ENCODE results near the gene SMAP2.
"Not testable (repeated sequence)": the region's sequence is repeated elsewhere in the genome, so short reads cannot be mapped to it uniquely, and the experiment has no call there.

SMAP2 gene

DNA sequence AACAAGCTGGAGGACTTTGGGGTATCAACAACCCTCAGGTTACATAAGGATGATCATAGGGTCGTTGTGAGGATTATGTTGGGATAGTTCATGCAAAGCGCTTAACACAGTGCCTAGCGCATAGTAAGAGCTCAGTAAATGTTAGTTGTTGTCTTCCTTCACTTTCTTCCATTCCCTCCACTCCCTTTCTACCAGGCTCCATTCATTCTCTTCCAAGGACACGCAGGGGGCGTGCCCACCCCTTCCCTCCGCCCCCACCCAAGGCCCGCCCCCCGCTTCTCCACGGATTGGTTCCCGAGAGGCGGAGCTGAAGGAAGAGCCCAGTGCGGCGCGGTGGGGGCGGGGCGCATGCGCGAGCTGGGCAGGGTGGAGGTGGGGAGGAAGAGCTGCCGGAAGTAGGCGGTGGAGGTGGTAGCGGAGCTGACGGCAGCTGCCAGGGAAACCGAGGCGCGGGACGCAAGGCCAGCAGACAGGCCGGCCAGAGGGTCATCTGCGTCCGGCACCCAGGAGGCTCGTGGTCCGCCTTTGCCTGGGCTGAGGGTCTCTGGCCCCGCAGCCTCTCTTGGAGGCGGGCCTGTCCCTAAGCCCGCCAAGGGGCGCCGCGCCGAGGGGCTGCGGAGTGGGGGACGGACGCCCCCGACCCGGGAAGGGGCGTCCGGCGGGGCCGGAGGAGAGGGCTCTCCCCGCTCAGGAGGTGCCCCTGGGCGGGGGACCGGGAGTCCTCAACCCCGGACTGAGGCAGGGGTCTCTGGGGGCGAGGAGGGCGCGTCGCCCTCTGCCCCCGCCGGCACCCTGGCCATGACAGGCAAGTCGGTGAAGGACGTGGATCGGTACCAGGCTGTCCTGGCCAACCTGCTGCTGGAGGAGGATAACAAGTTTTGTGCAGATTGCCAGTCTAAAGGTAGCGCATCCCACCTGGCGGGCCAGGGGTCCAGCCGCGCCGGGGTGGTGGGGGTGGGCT, at the start of gene SMAP2:
Gene SMAP2 (plus strand): TSS at position 405 of the 961 bp plus-strand sequence. CDS start 394 bp downstream, at position 799.
- peak; percentile 89 for FAIRE-seq
- DNase-seq (ENCODE audit: insufficient read length, low spot score) = peak; percentile 84

GRCh38 chr1:40331403-40331802, 42.1 kb upstream of the SMAP2 start:
- FAIRE-seq; DNase-seq (ENCODE audit: insufficient read length, low spot score): not testable (repeated sequence)

GRCh38 chr1:40332695-40333094, 40.8 kb upstream of the SMAP2 start:
- no peak for FAIRE-seq
- DNase-seq (ENCODE audit: insufficient read length, low spot score) = no peak

DNA sequence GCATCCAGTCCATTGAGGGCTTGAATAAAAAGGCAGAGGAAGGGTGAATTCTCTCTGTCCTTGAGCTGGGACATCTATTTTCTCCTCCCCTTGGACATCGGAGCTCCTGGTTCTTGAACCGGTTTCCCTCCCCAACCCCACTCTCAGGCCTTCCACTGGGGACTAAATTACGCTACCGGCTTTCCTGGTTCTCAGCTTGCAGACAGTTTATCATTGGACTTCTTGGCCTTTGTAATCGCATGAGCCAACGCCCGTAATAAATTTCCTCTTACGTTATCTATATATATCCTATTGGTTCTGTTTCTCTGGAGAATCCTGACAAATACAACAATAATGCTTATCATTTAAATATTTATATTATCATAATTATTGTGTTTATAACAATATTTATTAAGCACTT, 36.1 kb upstream of the SMAP2 start:
- DNase-seq (ENCODE audit: insufficient read length, low spot score) (no peak), FAIRE-seq (no peak)

DNA sequence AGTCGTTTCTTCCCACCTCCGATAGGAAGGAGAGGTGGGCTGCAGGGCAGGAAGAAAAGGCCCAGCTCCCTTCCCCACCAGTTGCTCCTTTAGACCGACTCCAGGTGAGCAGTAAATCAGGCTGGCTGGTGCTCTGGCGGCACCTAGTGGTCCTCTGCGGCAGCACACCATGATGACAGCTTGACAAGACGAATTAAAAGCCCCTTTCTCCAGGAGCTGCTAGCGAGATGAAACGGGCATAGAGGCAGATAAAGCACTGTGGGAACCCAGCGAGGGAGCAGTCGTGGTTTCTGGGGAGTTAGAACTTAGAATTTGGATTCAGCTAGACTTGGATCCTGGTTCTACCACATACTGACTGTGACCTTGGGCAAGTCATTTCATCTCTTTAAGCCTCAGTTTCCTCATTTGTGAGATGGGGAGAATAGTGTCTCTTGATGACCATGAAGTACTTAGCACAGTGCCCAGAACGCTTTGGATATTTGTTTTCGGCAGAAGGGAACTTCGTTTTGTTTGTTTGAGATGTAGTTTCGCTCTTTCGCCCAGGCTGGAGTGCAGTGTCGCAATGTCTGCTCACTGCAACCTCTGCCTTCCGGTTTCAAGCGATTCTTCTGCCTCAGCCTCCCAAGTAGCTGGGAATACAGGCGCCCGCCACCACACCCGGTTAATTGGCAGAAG, 34.6 kb upstream of the SMAP2 start:
- FAIRE-seq = peak; percentile 97
- DNase-seq (ENCODE audit: insufficient read length, low spot score) = peak; percentile 67

DNA sequence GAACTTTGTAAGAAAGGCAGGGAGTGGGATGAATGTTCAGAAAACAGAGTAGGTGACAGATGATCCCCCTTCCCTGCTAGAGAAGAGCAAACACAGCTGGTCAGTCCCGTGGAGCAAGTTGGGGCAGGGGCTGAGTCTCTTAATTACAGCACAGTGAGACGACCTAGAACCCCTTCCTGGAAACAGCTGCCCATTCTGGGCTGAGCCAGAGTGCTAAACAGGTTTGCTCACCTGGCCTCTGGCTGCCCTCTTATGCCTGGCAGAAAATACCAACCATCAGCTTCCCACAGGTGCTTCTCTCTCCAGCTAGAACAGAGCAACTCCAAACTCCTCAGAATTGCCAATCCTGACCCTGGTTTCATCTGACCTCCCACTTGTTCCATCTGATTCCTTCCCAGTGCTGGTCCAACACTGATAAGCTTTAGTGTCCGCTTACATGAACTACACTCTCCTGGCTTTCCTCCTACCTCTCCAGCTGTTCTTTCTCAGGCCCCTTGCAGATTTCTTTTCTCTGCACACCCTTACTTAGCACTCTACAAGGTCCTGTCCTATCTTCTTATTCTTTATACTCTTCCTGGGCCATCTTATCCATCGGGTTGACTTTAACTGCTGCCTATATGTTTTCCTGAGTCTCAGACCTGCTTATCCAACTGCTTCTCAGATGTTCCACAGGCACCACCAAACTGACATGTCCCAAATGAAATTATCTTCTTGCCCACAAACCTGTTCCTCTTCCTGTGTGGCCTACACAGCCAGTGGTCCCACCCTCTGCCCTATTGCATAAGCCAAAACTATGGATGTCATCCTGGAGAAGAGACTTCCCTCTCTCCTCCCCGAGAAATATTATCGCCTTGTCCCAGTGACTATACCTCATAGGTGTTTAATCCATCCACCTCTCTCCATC, 33.9 kb upstream of the SMAP2 start:
- DNase-seq (ENCODE audit: insufficient read length, low spot score) (no peak), FAIRE-seq (no peak)

DNA sequence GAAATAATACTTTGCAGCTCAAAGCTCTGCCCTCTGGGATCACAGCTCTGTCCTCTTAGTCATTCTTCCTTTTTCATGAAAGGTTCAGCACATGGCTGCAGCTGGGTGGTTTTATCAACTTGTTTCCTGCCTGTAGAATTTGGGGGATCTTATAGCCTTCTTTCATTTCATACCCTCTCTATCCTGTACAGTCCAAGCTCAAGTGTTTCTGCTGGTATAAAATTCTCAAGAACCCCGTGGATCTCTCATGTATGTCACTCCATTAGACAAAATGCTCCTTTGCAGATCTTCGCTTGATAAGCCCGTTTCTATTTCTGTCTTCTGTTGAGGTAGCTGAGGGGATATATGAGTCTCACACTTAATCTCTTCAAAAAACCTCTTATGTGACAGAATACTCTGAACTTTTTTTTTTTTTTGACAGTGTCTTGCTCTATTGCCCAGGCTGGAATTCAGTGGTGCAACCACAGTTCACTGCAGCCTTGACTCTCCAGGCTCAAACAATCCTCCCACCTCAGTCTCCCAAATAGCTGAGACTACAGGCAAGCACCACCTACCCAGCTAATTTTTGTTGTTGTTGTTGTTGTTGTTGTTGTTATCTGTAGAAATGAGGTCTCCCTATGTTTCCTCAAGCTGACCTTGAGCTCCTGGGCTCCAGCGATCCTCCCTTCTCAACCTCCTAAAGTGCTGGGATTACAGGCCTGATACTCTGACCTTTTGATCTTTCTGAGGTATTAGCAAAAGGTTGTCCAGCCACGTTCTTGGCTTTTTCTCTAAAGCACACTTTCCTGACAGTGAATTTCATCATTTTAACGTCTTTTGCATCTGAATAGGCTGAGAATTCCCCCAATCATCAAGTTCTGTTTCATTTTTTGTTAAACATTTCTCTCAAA, 31.8 kb upstream of the SMAP2 start:
- peak; percentile 66 for FAIRE-seq
- DNase-seq (ENCODE audit: insufficient read length, low spot score) = no peak

DNA sequence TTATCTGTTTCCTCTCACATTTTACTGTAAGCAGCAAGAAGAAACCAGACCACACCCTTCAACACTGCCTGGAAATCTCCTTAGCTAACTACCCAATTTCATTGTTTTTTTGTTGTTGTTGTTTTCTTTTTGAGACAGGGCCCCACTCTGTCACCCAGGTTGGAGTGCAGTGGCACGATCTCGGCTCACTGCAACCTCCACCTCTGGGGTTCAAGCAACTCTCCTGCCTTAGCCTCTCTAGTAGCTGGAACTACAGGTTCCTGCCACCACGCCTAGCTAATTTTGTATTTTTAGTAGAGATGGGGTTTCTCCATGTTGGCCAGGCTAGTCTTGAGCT, 31.2 kb upstream of the SMAP2 start:
- not testable (repeated sequence) for FAIRE-seq; DNase-seq (ENCODE audit: insufficient read length, low spot score)

DNA sequence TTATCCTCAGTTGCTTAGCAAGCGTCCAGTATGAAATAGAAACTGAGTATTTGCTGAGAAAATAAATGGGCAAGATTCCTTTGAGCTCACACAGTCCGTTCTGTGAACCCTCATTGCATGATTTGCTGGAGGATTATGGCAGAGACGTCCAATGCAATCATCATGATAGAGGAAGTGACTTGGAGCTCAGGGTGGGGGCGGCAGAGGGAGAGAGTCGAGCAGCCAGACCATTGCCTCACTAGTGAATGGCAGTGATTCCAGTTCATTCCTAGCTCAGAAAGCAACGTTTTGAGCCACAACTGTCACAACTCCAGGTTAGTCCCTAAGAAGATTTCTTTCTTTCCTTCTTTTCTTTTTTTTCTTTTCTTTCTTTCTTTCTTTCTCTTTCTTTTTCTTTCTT, 28.9 kb upstream of the SMAP2 start:
- DNase-seq (ENCODE audit: insufficient read length, low spot score) (no peak), FAIRE-seq (no peak)

DNA sequence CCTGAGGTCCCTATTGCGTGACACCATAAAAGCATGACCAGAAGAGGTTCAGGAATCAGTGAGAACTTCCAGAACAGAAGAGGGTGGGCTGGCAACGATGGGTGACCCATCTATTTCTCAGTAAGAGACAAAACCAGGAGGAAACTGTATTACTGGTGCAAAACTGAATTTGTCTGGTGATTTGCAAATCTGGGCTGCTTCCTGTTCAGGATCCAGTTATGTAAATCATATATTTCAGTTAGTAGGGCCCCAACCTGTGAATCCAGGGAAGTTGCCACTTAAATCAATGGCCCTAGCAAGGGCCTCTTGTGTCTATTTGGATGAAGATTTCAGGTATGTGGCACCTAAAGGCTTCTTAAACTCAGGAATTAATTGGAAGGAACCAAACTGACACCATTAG, 23.1 kb upstream of the SMAP2 start:
- FAIRE-seq (no peak), DNase-seq (ENCODE audit: insufficient read length, low spot score) (no peak)

- FAIRE-seq (no peak), DNase-seq (ENCODE audit: insufficient read length, low spot score) (no peak)
Measured at GRCh38 chr1:40351124-40351523, 22.4 kb upstream of the SMAP2 start.

- DNase-seq (ENCODE audit: insufficient read length, low spot score) (no peak), FAIRE-seq (peak; percentile 18)
Measured at GRCh38 chr1:40352126-40352525, 21.4 kb upstream of the SMAP2 start.

DNA sequence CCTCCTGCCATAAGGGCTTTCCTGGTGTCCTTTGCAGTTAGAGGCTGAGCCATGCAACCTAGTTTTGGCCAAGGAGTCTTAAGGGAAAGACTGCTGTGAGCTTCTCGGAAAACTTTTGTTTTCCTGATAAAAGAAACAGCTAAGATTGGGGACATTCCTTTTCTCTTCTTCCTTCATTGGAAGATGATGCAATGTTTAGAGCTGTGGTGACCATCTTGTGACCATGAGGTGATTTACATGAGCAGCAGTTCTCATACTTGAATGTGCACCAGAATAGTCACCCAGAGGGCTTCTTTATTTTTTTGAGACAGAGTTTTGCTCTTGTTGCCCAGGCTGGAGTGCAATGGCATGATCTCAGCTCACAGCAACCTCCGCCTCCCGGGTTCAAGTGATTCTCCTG, 20.4 kb upstream of the SMAP2 start:
- FAIRE-seq = no peak

DNA sequence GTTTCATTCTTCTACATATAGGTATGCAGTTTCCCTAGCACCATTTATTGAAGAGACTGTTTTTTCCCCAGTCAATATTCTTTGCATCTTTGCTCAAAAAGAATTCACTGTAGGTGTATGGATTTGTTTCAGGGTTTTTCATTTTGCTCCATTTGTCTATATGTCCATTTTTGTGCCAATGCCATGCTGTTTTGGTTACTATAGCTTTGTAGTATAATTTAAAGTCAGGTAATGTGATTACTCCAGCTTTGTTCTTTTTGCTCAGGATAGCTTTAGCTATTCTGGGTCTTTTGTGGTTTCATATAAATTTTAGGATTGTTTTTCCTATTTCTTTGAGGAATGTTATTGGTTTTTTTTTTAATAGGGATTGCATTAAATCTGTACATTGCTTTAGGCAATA, 15.9 kb upstream of the SMAP2 start:
- DNase-seq (ENCODE audit: insufficient read length, low spot score) = no peak
- FAIRE-seq = no peak

More for the DNA sequence above, 20.4 kb upstream of the SMAP2 start:
- no peak for DNase-seq (ENCODE audit: insufficient read length, low spot score)

GRCh38 chr1:40360631-40361030, 12.9 kb upstream of the SMAP2 start:
- no peak for FAIRE-seq
- DNase-seq (ENCODE audit: insufficient read length, low spot score) = no peak

DNA sequence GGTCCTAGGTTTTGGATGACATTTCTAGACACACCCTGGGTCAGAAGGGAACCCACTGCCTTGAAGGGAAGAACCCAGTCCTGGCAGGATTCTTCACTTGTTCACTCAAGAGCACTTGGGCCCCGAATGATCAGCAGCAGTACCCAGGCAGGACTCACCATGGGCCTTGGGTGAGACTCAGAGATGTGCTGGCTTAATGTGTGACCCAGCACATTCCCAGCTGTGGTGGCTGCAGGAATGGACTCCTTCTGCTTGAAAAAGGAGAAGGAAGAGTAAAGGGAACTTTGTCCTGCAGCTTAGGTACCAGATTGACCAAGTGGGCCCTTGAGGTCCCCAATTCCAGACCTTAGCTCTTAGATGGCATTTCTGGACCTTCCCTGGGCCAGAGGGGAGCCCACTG, 12.3 kb upstream of the SMAP2 start:
- no peak for FAIRE-seq
- DNase-seq (ENCODE audit: insufficient read length, low spot score) = no peak

DNA sequence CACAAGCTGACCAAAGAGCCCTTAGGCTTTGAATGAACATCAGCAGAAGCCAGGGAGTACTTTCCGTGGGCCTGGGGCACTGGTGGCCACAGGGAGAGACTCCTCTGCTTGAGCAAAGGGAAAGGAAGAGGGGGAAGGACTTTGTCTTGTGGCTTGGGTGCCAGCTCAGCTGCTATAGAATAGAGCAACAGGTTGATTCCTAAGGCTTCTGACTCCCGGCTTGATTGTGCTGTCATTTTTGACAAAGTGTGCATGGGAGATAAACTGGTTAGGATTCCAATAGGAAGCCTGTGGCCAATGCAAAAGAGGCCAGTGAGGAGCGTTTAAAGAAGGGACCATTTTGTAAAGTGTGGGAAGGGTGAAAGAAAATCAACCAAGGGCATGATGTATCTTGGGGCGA, 11.9 kb upstream of the SMAP2 start:
- FAIRE-seq = no peak
- DNase-seq (ENCODE audit: insufficient read length, low spot score) = no peak

GRCh38 chr1:40362199-40362598, 11.3 kb upstream of the SMAP2 start:
- no peak for DNase-seq (ENCODE audit: insufficient read length, low spot score)
- FAIRE-seq = no peak

DNA sequence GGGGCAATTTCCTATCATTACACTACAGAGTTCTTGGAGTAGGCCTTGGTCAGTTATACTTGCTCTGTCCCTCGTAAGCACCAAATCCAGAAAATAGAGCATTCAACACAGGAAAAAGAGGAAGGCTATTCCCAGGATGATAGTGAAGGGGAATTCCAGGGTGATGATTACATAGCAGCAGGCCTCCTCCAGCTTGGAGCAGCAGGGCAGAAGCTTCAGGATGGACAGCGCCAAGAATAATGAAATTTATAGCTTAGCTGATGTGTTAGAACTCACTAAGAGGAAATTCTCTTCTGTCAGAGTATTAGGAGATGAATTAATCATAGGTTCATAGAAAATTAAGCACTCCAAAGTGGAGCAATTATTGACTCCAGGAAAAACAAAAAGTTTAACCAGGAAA, 10.8 kb upstream of the SMAP2 start:
- no peak for DNase-seq (ENCODE audit: insufficient read length, low spot score)
- FAIRE-seq = no peak

DNA sequence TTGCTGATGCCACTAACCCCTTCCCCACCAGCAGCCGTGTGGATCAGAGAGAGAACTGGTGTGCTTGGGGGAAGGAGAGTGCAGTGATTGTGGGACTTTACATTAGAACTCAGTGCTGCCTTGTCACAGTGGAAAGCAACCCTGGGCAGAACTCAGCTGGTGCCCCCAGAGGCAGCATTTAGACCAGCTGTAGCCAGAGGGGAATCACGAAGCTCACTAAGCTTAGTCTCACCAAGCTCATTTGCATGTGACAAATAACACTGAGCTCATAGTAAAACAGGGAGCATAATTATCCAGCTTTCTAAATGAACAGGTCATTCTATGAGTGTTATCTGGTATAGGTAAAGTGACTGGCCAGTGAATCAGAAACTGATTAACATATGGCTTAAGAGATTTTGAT, 9.8 kb upstream of the SMAP2 start:
- FAIRE-seq (peak; percentile 80), DNase-seq (ENCODE audit: insufficient read length, low spot score) (no peak)

Data from GM19239 (cell line).